Osteocyte (in vitro differentiated cells): ENCODE results near the gene ZNF24. TPM values are rescaled to one million over a fixed set of nuclear protein-coding genes. Genes with fewer than 3 reads are reported as not detected.

ENCODE experiments used
- DNase-seq: peaks from one replicate; pipeline ENCODE4 v3.0.0; 2021; ENCODE audit warnings: mixed read lengths; ENCODE audit not compliant: unreplicated experiment; ENCODE audit errors: extremely low spot score
- H3K27ac Mint-ChIP-seq: one replicate; pipeline ENCODE4 v1.8.0; 2021; ENCODE audit warnings: mild to moderate bottlenecking, mixed read lengths; ENCODE audit not compliant: unreplicated experiment
- H3K27me3 Mint-ChIP-seq: one replicate; pipeline ENCODE4 v1.8.0; 2021; ENCODE audit warnings: mixed read lengths; ENCODE audit not compliant: unreplicated experiment
- H3K36me3 Mint-ChIP-seq: one replicate; pipeline ENCODE4 v1.8.0; 2021; ENCODE audit warnings: mixed read lengths; ENCODE audit not compliant: unreplicated experiment
- H3K4me1 Mint-ChIP-seq: one replicate; pipeline ENCODE4 v1.8.0; 2021; ENCODE audit warnings: mixed read lengths; ENCODE audit not compliant: unreplicated experiment
- H3K4me3 Mint-ChIP-seq: one replicate; pipeline ENCODE4 v1.8.0; 2021; ENCODE audit warnings: mild to moderate bottlenecking, moderate library complexity, mixed read lengths; ENCODE audit not compliant: unreplicated experiment
- H3K9me3 Mint-ChIP-seq: one replicate; pipeline ENCODE4 v1.8.0; 2021; ENCODE audit warnings: mixed read lengths; ENCODE audit not compliant: unreplicated experiment
- total RNA-seq: library from RNA; stranded (reverse); gene quantifications from 2 replicates; pipeline ENCODE4 v1.2.1, GENCODE V29; 2021
- TF ChIP-seq, protein P1 (sequence below): fragments of 200-600 bp; sonication (generic); IDR thresholded peaks from 2 replicates; pipeline ENCODE4 v1.5.0; 2021; ENCODE audit warnings: antibody characterized with exemption, mild to moderate bottlenecking, moderate library complexity

Gene ZNF24
- total RNA-seq, 1 donor from 2014 or later: 43.2 TPM

DNA sequence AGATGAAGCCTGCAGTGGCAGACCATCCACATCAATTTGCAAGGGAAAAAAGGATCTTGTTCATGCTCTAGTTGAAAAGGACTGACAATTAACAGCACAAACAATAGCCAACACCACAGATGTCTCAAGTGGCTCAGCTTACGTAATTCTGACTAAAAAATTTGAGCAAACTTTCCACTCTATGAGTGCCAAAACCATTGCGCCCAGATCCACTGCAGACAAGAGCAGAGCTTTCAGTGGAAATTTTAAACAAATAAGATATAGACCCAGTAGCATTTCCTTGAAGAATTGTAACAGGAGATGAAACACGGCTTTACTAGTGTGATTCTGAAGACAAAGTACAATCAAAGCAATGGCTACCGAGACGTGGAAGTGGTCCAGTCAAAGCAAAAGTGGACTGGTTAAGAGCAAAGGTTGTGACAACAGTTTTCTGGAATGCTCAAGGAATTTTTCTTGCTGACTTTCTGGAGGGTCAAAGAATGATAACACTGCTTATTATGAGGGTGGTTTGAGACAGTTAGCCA lies 44.9 kb upstream of the ZNF24 start:
- DNase-seq: no peak
- Mint-ChIP-seq H3K27me3 (peaks cover 7% of the 10 kb centered on the region), H3K27ac (peak overlapping the region; percentile 71), H3K9me3 (peaks cover 4% of the 10 kb centered on the region), H3K4me3 (peak overlapping the region; percentile 26), H3K4me1 (peaks cover 24% of the 10 kb centered on the region), H3K36me3 (no peaks in the 10 kb centered on the region)
- TF ChIP-seq, protein P1, sequence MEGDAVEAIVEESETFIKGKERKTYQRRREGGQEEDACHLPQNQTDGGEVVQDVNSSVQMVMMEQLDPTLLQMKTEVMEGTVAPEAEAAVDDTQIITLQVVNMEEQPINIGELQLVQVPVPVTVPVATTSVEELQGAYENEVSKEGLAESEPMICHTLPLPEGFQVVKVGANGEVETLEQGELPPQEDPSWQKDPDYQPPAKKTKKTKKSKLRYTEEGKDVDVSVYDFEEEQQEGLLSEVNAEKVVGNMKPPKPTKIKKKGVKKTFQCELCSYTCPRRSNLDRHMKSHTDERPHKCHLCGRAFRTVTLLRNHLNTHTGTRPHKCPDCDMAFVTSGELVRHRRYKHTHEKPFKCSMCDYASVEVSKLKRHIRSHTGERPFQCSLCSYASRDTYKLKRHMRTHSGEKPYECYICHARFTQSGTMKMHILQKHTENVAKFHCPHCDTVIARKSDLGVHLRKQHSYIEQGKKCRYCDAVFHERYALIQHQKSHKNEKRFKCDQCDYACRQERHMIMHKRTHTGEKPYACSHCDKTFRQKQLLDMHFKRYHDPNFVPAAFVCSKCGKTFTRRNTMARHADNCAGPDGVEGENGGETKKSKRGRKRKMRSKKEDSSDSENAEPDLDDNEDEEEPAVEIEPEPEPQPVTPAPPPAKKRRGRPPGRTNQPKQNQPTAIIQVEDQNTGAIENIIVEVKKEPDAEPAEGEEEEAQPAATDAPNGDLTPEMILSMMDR: no peak

DNA sequence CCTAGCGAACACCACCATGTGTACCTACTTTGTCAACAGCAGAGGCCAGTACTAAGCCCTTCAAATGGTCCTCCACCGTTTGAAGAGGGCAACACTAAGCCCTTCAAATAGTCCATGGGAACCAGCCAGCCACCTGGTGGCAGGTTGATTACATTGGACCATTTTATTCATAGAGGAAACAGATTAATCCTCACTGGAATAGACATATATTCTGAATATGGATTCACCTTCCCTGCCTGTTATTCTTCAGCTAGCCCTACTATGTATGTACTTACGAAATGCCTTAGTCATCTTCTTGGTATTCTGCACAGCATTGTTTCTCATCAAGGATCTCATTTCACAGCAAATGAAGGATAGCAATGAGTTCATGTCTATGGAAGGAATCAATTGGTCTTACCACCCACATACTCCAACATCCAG lies 42.9 kb upstream of the ZNF24 start:
- Mint-ChIP-seq H3K4me1 (peaks cover 24% of the 10 kb centered on the region), H3K27me3 (peaks cover 7% of the 10 kb centered on the region), H3K4me3 (no peak overlapping the region), H3K36me3 (no peaks in the 10 kb centered on the region), H3K9me3 (peaks cover 3% of the 10 kb centered on the region), H3K27ac (no peak overlapping the region)
- DNase-seq: no peak
- TF ChIP-seq, protein P1: no peak

DNA sequence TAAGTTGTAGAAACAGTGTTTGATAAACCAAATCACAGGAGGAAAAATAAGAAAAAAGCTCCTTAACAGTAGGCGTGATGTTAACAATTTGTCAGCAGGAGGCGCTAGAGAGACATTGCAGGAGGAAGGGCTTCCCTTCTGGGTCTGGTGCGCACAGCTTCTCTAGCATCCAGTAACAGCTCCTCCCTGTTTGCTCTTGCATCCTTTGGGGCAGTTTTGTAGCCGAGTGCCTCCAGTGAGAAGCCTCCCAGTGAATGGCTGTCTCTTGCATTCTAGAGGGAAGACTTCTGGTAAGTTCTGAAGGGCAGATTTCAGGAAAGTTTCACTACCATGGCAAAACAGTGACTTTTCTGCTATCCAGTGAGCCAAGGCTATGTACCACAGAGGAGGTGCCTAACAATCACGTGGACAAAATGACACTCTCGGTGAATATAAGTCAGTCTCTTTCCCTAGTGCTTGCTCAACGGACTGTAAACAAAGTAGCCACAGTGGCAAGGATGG lies 42.4 kb upstream of the ZNF24 start:
- H3K4me3 Mint-ChIP-seq: no peak overlapping the region
- no peaks in the 10 kb centered on the region for H3K36me3 Mint-ChIP-seq
- peaks cover 24% of the 10 kb centered on the region for H3K4me1 Mint-ChIP-seq
- peaks cover 5% of the 10 kb centered on the region for H3K9me3 Mint-ChIP-seq
- TF ChIP-seq, protein P1: peak; percentile 93
- H3K27me3 Mint-ChIP-seq: peaks cover 7% of the 10 kb centered on the region
- no peak overlapping the region for H3K27ac Mint-ChIP-seq
- DNase-seq: no peak

DNA sequence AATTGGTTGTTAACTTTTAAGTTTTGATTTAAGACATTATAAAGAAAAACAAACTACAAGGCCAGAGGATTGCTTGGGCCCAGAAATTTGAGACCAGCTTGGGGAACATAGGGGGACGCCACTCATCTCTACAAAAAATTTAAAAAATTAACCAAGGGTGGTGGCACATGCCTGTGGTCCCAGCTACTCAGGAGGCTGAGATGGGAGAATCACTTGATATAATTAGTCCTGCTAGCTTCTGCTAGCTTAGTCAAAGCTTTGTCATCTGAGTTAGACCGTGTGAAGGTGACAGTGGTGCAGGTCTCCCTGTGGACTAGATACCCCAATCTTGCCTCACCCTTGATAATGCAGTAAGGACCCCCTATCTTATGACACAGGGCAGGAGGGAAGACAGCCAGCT lies 38.9 kb upstream of the ZNF24 start:
- TF ChIP-seq, protein P1: no peak
- no peak overlapping the region for H3K27ac Mint-ChIP-seq
- H3K9me3 Mint-ChIP-seq: peaks cover 10% of the 10 kb centered on the region
- peaks cover 9% of the 10 kb centered on the region for H3K4me1 Mint-ChIP-seq
- no peak overlapping the region for H3K4me3 Mint-ChIP-seq
- H3K27me3 Mint-ChIP-seq: peaks cover 22% of the 10 kb centered on the region
- H3K36me3 Mint-ChIP-seq: no peaks in the 10 kb centered on the region
- no peak for DNase-seq

DNA sequence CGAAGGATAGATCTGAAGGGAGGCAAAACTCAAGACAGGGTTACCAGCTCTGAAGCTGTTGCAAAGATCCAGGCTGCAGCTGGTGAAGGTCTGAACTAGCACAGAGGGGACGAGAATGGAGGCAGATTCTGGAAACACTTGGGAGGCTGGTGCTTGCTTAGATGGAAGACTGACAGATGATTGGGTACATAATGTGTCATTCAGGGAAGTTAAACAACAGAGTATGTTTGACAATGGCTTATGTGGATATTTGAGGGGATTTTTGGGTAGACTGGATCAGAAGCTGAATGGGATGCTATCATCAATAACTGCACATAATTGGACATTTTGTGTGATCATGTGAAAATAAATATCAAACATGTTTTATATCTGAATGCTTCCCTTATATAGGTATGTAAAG lies 35.2 kb upstream of the ZNF24 start:
- Mint-ChIP-seq H3K4me1 (peaks cover 7% of the 10 kb centered on the region), H3K36me3 (no peaks in the 10 kb centered on the region), H3K27ac (no peak overlapping the region), H3K9me3 (peaks cover 10% of the 10 kb centered on the region), H3K27me3 (peaks cover 21% of the 10 kb centered on the region), H3K4me3 (no peak overlapping the region)
- DNase-seq: no peak
- TF ChIP-seq, protein P1: no peak
